ENCODE data around the gene BAX. TPM values are rescaled to one million over a fixed set of nuclear protein-coding genes. Genes with fewer than 3 reads are reported as not detected.

BAX gene
- total and polyA plus RNA-seq, 4 experiments from 2014 or later, result 56.5 to 183 (median 120) TPM

DNA sequence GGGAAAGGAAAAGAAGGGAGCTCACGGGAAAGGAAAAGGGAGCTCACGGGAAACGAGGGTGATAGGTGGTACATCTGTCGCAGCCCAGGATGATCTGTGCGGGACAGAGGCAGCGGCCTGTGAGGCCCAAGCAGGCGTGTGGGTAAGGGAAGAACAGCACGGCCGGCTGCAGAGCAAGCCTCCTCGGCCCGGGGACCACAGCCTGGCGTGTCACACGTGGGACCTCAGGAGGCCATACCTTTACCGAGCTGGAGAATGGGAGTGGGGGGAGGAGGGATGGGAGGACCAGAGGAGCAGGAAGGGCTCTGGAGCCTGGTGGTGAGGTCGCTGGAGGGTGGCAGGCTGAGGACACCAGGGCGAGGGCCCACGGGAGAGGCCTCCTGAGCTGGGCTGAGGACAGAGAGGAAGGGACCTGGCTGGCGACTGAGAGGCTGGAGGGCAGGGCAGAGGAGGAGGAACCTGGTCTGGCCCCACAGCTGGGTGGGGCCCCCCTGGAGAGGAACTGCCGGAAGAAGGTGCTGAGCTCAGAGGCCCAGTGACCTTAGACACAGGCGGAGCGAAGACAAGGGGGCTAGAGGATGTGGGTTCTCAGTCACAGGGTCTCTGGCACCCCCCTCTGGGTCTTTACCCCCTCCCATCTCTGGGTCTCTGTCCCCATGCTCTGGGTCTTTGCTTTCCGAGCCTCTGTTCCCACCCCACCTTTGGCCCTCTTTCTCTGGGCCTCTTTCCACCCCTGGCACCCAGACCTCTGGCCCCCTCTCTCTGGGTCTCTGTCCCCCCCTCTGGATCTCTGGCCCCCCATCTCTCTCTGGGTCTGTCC lies 7.6 kb downstream of the BAX start:
- no peak for DNase-seq
- Mint-ChIP-seq H3K36me3 (peaks cover 4 to 25% of the 10 kb centered on the region in 2 donors), H3K27ac (peak overlapping the region; percentile 84 to 98 (median 90)), H3K4me3 (peak overlapping the region; percentile 15 to 75 (median 54)), H3K27me3 (no peaks in the 10 kb centered on the region), H3K4me1 (peaks cover 32 to 70% (median 48%) of the 10 kb centered on the region in 4 donors), H3K9me3 (peaks cover 0 to 1% (median 0%) of the 10 kb centered on the region in 8 donors)
- intact Hi-C loops (cut with micrococcal nuclease), result no loop called here
- ChIA-PET CTCF (ENCODE audit: partially characterized antibody) (interaction anchor here (0.9 to 1.9 kb wide), 5 partner anchors 8 to 167 kb away, joined by 3 to 7 read pairs (median 4); partner anchors contain the start of genes GYS1 and RUVBL2), POLR2A (ENCODE audit: partially characterized antibody) (interaction anchor here (0.6 to 1.5 kb wide), 11 partner anchors 9 to 316 kb away, joined by 3 to 7 read pairs (median 4); partner anchors contain the start of genes CA11, DHDH, GYS1 and NUCB1)
- Histone ChIP-seq H3K27ac (ENCODE audit: low read depth, low read length) (peak overlapping the region; percentile 25), H3K27me3 (ENCODE audit: insufficient read depth, low read length) (no peaks in the 10 kb centered on the region), H3K4me3 (ENCODE audit: low read length in 2 of 2) (no peak overlapping the region), H3K36me3 (ENCODE audit: insufficient read depth, low read length) (peaks cover 8% of the 10 kb centered on the region), H3K9me3 (ENCODE audit: control insufficient read depth in 1 of 2, low read length in 2 of 2) (no peaks in the 10 kb centered on the region), H3K4me1 (ENCODE audit: insufficient read depth, low read length) (peaks cover 48% of the 10 kb centered on the region)

- no peaks in the 10 kb centered on the region for H3K27me3 ChIP-seq (ENCODE audit: insufficient read depth, low read length)
- peaks cover 30 to 65% (median 47%) of the 10 kb centered on the region in 4 donors for H3K4me1 Mint-ChIP-seq
- H3K36me3 ChIP-seq (ENCODE audit: insufficient read depth, low read length), result peaks cover 8% of the 10 kb centered on the region
- no peaks in the 10 kb centered on the region for H3K9me3 ChIP-seq (ENCODE audit: control insufficient read depth in 1 of 2, low read length in 2 of 2)
- intact Hi-C loops (cut with micrococcal nuclease), result no loop called here
- ChIA-PET POLR2A (ENCODE audit: partially characterized antibody) (interaction anchor here (0.9 to 1.5 kb wide), 7 partner anchors 8 to 91 kb away, joined by 3 to 6 read pairs (median 4); partner anchors contain the start of genes GYS1, NUCB1 and RUVBL2), CTCF (ENCODE audit: partially characterized antibody) (interaction anchor here (0.9 to 1.9 kb wide), 3 partner anchors 8 to 167 kb away, joined by 3 to 7 read pairs (median 4); no protein-coding TSS in a partner anchor)
- H3K27ac Mint-ChIP-seq, result peak overlapping the region in 6 of 7 donors; percentile 90 to 98 (median 90)
- H3K4me3 ChIP-seq (ENCODE audit: low read length in 2 of 2), result no peak overlapping the region
- DNase-seq, result no peak
- H3K27ac ChIP-seq (ENCODE audit: low read depth, low read length), result peak overlapping the region; percentile 58
- peaks cover 48% of the 10 kb centered on the region for H3K4me1 ChIP-seq (ENCODE audit: insufficient read depth, low read length)
- peak overlapping the region in 5 of 8 donors; percentile 26 to 75 (median 48) for H3K4me3 Mint-ChIP-seq
- H3K36me3 Mint-ChIP-seq, result peaks cover 9 to 24% of the 10 kb centered on the region in 2 donors
- no peaks in the 10 kb centered on the region for H3K27me3 Mint-ChIP-seq
- H3K9me3 Mint-ChIP-seq, result peaks cover 0 to 1% (median 0%) of the 10 kb centered on the region in 8 donors
These were observed 8.1 kb downstream of the BAX start for GRCh38 chr19:48962849-48963165.

DNA sequence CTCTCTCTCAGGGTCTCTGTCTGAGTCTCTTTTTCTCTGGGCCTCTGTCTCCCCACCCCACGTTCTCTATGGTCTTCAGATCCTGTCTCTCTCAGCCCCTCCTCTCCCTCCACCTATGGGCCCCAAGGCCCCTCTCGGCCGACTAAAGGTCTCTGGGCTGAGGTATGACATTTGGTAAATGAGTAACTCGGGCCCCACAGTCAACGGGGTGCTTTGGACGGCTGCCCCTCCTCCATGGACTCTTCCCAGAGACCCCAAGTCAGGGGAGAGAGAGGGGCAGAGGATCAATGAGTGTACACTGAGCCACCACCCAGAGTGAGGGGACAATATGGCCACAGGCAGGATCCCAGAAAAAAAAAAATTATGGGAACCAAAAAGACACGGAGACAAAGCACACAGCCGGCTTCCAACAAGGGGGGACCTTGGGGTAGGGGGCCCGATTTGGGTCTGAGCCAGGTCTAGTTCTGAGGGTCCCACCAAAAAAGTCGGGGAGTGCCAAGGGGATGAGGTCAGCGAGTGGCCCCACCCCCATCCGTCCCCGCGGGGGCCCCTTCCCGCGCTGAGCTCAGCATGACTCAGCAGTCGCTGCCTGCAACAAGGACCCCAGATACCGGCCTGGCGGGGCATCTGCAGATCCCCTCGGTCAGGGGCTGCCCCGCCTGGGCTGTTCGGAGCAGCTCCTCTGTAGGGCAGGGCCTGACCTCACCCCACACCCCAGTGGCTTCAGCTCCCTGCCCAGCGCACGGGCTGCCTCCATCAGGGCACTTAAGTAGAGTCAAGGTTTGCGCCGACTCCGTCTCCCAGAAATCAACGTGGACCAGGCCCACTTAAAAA lies 8.9 kb downstream of the BAX start:
- Histone ChIP-seq H3K9me3 (ENCODE audit: control insufficient read depth in 1 of 2, low read length in 2 of 2) (no peaks in the 10 kb centered on the region), H3K27me3 (ENCODE audit: insufficient read depth, low read length) (no peaks in the 10 kb centered on the region), H3K4me1 (ENCODE audit: insufficient read depth, low read length) (peaks cover 48% of the 10 kb centered on the region), H3K4me3 (ENCODE audit: low read length in 2 of 2) (peak overlapping the region in 1 of 2 donors; percentile 34), H3K27ac (ENCODE audit: low read depth, low read length) (peak overlapping the region; percentile 58), H3K36me3 (ENCODE audit: insufficient read depth, low read length) (peaks cover 8% of the 10 kb centered on the region)
- H3K4me1 Mint-ChIP-seq, result peaks cover 30 to 67% (median 46%) of the 10 kb centered on the region in 4 donors
- H3K36me3 Mint-ChIP-seq, result peaks cover 13 to 26% of the 10 kb centered on the region in 2 donors
- intact Hi-C loops (cut with micrococcal nuclease), result loop anchor here (2.0 kb wide), 2 partner anchors 31 to 63 kb away; partner anchors contain the start of genes DHDH and NUCB1
- DNase-seq, result peak in 2 of 5 donors; percentile 26 to 68
- H3K27me3 Mint-ChIP-seq, result no peaks in the 10 kb centered on the region
- POLR2A ChIA-PET (ENCODE audit: partially characterized antibody), result interaction anchor here (1.4 to 5.6 kb wide), 7 partner anchors 9 to 105 kb away, joined by 5 to 134 read pairs (median 22); partner anchors contain the start of genes BAX, DHDH, GYS1 and NUCB1
- peak overlapping the region; percentile 77 to 100 (median 96) for H3K4me3 Mint-ChIP-seq
- H3K27ac Mint-ChIP-seq, result peak overlapping the region; percentile 86 to 98 (median 91)
- H3K9me3 Mint-ChIP-seq, result peaks cover 0 to 1% (median 0%) of the 10 kb centered on the region in 8 donors
- CTCF ChIA-PET (ENCODE audit: partially characterized antibody), result no interaction called here

DNA sequence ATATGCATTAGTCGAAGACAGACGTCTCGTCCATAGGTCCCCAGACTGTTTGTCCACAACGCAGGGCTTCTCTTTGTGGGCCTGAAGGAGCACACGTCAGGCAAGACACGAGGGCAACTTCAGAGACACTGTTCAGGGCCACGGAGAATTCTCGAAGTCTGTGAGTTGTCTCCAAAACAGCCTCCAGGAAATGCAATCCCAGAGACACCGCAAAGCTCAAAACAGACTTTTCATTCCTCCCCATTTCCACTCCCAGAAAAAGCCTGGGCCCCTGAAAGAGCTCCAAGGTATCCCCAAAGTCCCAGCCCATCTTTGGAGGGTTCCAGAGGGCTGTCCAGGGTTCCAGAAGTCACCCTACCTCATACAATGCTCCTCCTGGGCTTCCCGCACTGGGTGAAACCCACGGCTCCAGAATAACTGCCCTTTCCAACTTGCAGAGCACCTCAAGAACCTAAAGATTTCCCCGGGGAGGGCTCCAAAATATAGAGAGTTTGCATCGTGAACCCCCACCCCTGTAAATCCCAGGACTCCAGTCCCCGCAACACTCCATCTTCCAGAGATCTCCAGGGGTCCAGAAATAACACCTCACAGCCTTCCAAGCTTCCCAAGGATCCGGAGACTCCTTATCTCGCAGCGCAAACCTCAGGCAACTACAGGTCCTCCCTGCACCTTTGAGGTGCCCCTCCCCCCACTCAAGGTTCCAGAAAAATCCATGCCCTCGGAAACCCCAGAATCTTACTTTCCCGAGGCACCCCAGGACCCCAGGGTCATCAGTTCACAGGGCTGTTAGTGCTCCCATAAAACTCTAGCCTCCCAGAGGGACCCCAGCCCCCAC lies 9.7 kb downstream of the BAX start:
- H3K27me3 ChIP-seq (ENCODE audit: insufficient read depth, low read length), result no peaks in the 10 kb centered on the region
- POLR2A ChIA-PET (ENCODE audit: partially characterized antibody), result interaction anchor here (0.9 to 5.6 kb wide), 16 partner anchors 10 to 677 kb away, joined by 3 to 134 read pairs (median 6); partner anchors contain the start of genes BAX, CA11, DHDH and GYS1
- Mint-ChIP-seq H3K4me3 (peak overlapping the region; percentile 77 to 100 (median 96)), H3K4me1 (peaks cover 30 to 67% (median 46%) of the 10 kb centered on the region in 4 donors), H3K27ac (peak overlapping the region; percentile 77 to 98 (median 90)), H3K27me3 (no peaks in the 10 kb centered on the region), H3K36me3 (peaks cover 13 to 28% of the 10 kb centered on the region in 2 donors), H3K9me3 (peaks cover 0 to 1% (median 0%) of the 10 kb centered on the region in 8 donors)
- peaks cover 48% of the 10 kb centered on the region for H3K4me1 ChIP-seq (ENCODE audit: insufficient read depth, low read length)
- CTCF ChIA-PET (ENCODE audit: partially characterized antibody), result interaction anchor here (0.7 to 3.4 kb wide), 2 partner anchors 29 to 176 kb away, joined by 3 to 20 read pairs; partner anchors contain the start of genes GYS1 and RUVBL2
- H3K9me3 ChIP-seq (ENCODE audit: control insufficient read depth in 1 of 2, low read length in 2 of 2), result no peaks in the 10 kb centered on the region
- peaks cover 8% of the 10 kb centered on the region for H3K36me3 ChIP-seq (ENCODE audit: insufficient read depth, low read length)
- no peak for DNase-seq
- H3K4me3 ChIP-seq (ENCODE audit: low read length in 2 of 2), result peak overlapping the region; percentile 34 to 73
- intact Hi-C loops (cut with micrococcal nuclease), result loop anchor here (1.0 to 5.0 kb wide), 5 partner anchors 10 to 317 kb away; partner anchors contain the start of genes BAX, CA11, DHDH and NUCB1
- peak overlapping the region; percentile 58 for H3K27ac ChIP-seq (ENCODE audit: low read depth, low read length)

DNA sequence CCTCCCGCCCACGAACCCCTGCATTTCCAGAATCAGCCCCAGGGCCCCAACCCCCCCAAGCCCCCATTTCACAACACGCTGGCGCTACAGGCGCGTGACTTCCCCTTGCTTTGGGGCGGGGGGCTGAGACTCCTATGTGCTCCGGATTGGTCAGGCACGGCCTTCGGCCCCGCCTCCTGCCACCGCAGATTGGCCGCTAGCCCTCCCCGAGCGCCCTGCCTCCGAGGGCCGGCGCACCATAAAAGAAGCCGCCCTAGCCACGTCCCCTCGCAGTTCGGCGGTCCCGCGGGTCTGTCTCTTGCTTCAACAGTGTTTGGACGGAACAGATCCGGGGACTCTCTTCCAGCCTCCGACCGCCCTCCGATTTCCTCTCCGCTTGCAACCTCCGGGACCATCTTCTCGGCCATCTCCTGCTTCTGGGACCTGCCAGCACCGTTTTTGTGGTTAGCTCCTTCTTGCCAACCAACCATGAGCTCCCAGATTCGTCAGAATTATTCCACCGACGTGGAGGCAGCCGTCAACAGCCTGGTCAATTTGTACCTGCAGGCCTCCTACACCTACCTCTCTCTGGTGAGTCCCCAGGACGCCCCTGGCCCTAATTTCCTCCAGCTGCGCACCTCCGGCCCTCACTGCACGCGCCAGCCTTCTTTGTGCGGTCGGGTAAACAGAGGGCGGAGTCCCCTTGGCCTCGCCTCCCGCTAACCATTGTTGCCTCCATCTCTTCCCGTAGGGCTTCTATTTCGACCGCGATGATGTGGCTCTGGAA lies 10.5 kb downstream of the BAX start, which contains the start of gene FTL:
Gene FTL (plus strand): TSS at position 270 of the 766 bp plus-strand sequence. CDS start 199 bp downstream, at position 469.
- H3K27me3 Mint-ChIP-seq, result no peaks in the 10 kb centered on the region
- peak within 1 kb of the TSS; percentile 93 to 100 (median 96) for H3K4me3 Mint-ChIP-seq
- H3K36me3 Mint-ChIP-seq, result peaks cover 13 to 32% of the 10 kb centered on the region in 2 donors
- ChIA-PET POLR2A (ENCODE audit: partially characterized antibody) (interaction anchor here (0.7 to 5.6 kb wide), 29 partner anchors 11 to 964 kb away, joined by 3 to 134 read pairs (median 4); partner anchors contain the start of genes ATF5, BAX, CA11 and DHDH), CTCF (ENCODE audit: partially characterized antibody) (interaction anchor here (0.6 to 3.4 kb wide), 5 partner anchors 11 to 129 kb away, joined by 3 to 20 read pairs (median 3); partner anchors contain the start of genes GYS1, HSD17B14 and RUVBL2)
- intact Hi-C loops (cut with micrococcal nuclease), result loop anchor here (1.0 to 5.0 kb wide), 5 partner anchors 11 to 318 kb away; partner anchors contain the start of genes BAX, CA11, DHDH and NUCB1
- Histone ChIP-seq H3K4me1 (ENCODE audit: insufficient read depth, low read length) (peaks cover 43% of the 10 kb centered on the region), H3K9me3 (ENCODE audit: control insufficient read depth in 1 of 2, low read length in 2 of 2) (no peaks in the 10 kb centered on the region), H3K36me3 (ENCODE audit: insufficient read depth, low read length) (peaks cover 16% of the 10 kb centered on the region), H3K27me3 (ENCODE audit: insufficient read depth, low read length) (no peaks in the 10 kb centered on the region), H3K27ac (ENCODE audit: low read depth, low read length) (peak within 1 kb of the TSS; percentile 64), H3K4me3 (ENCODE audit: low read length in 2 of 2) (peak within 1 kb of the TSS; percentile 84 to 91)
- peaks cover 30 to 67% (median 46%) of the 10 kb centered on the region in 4 donors for H3K4me1 Mint-ChIP-seq
- H3K27ac Mint-ChIP-seq, result peak within 1 kb of the TSS; percentile 96 to 100 (median 97)
- H3K9me3 Mint-ChIP-seq, result peaks cover 0 to 1% (median 0%) of the 10 kb centered on the region in 8 donors
- peak; percentile 81 to 87 (median 85) for DNase-seq
